GM12801 (cell line): ENCODE measurements around the gene DOCK3.

Experiments
- CTCF ChIP-seq: IDR thresholded peaks from one replicate; pipeline ENCODE4 v1.5.1; 2011; ENCODE audit warnings: control low read depth; ENCODE audit not compliant: insufficient read length; ENCODE audit errors: extremely low read depth

DOCK3 gene

GRCh38 chr3:50644561-50644960, 30.2 kb upstream of the DOCK3 start:
- TF ChIP-seq CTCF = no peak

DNA sequence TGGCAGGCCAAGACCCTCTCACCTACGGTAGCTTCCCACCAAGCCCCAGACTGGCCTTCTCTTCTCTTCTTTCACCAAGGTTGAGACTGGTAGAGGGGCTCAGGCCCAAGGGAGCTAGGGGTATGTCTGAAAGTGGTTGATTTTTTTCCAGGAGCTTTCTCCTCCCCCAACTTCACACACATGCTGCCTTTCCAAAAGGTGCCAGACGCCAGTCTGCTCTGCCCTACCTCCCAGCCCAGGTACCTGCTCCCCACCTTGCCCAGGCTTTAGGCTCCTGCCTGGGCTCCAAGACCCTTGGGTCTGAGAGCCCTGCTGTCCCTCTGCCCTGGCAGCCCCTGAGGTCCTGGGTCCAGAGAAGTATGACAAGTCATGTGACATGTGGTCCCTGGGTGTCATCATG, 29.3 kb upstream of the DOCK3 start:
- no peak for TF ChIP-seq CTCF

GRCh38 chr3:50648313-50648712, 26.4 kb upstream of the DOCK3 start:
- no peak for TF ChIP-seq CTCF

DNA sequence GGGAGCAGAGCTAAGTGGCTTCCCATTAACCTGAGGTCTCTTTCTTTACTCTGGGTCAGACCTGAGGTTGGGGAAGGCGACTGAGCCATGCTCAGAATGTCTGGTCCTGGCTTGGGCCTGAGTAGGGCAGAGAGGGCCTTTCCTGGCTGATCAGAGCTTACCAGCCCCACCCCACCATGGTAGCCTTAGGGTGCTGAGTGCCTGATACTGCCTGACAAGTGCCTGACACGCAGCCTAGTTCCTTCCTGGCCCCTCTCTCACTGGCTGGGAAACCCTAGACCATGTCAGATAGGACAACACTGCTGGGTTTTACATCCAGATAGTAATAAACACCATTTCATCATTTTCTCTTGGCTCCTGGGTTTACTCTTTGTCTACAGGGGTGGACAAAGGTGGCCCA, 25.8 kb upstream of the DOCK3 start:
- TF ChIP-seq CTCF = no peak

DNA sequence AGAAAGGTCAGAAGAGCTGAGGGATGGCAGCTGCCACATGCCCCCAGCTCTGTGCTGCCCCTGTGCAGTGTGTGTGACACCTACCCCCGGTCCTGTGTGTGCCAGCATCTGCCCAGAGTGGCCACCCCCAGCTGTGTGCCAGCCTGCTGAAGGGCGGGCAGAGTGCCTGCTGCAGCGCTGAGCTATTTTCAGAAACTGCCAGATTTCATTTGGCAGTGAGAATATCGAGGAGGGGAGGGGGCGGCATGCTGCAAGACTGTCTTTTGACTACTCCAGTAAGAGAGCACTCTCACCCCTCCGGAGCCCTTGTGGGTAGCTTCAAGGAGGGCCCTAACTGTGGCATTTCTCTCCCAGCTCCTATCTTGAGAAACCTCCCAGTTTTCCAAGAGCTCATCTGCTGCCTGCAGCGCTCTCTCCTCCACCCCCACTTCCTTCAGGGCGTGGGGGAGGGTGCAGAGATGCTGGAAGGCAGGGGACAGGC, 25.2 kb upstream of the DOCK3 start:
- TF ChIP-seq CTCF = no peak

GRCh38 chr3:50650018-50650417, 24.7 kb upstream of the DOCK3 start:
- TF ChIP-seq CTCF = no peak

DNA sequence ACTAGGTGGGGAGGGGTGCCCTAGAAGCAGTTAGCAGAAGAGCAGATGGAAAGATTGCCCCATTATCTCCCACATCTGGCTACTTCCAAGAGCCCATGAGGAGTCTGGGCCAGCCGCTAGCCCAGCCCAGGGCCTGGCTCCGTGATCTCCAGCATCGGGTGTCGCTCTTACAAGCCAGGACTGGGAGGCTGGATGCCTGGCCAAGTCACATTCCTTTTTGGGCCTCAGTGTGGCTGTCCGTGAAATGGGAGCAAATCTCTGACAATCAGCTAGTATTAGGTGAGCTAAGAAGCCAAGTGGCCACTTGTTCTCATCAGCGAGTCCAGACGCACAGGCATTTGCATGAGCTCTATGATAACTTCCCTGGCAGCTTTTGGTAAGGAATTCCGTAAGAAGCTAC, 23.3 kb upstream of the DOCK3 start:
- TF ChIP-seq CTCF = no peak

- TF ChIP-seq CTCF = no peak
Measured at GRCh38 chr3:50651920-50652529, 22.7 kb upstream of the DOCK3 start.
